Neural cell (in vitro differentiated cells): ENCODE data around the gene RAB11FIP4.

Experiments
- EP300 ChIP-seq: fragments of 450-650 bp; conservative IDR thresholded peaks from 2 replicates; pipeline ENCODE4 v1.6.1; 2014; ENCODE audit warnings: antibody characterized with exemption, mild to moderate bottlenecking, moderate library complexity; ENCODE audit not compliant: poor library complexity, severe bottlenecking
- EZH2 ChIP-seq: fragments of 200-600, 300-800 bp; shearing (Covaris generic), sonication (generic); IDR thresholded peaks from 2 replicates; pipeline ENCODE4 v1.6.1; 2014; ENCODE audit warnings: antibody characterized with exemption, low read length, borderline replicate concordance, mild to moderate bottlenecking; ENCODE audit not compliant: insufficient read depth, poor library complexity, severe bottlenecking
- POLR2AphosphoS5 ChIP-seq: IDR thresholded peaks from 2 replicates; pipeline ENCODE4 v1.6.1; 2012
- REST ChIP-seq: IDR thresholded peaks from 2 replicates; pipeline ENCODE4 v1.6.1; 2012; ENCODE audit warnings: borderline replicate concordance
- TF ChIP-seq, protein P1 (sequence below): fragments of 450-650 bp; IDR thresholded peaks from 2 replicates; pipeline ENCODE4 v1.5.1; 2014; ENCODE audit warnings: antibody characterized with exemption, mild to moderate bottlenecking, moderate library complexity; ENCODE audit not compliant: poor library complexity, severe bottlenecking

DNA sequence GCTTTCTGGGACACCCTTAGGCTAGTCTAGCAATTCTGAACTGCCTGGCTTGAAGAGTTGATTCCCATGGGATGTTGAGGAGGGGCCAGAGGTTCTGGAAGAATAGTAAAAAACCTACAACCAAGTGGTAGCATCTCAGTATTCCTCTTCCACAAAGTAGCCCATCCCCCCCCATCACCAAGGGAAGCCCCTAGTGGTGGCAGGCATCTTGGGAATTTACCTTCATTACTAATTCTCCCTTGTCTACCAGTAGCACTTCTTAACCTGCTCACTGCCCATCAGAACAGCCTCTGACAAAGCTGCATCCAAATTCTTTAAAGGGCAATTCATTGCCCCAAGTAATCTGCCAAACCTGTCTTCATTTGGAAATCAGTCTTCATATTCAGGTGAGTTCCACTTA lies 12.8 kb upstream of the RAB11FIP4 start:
- TF ChIP-seq, protein P1, sequence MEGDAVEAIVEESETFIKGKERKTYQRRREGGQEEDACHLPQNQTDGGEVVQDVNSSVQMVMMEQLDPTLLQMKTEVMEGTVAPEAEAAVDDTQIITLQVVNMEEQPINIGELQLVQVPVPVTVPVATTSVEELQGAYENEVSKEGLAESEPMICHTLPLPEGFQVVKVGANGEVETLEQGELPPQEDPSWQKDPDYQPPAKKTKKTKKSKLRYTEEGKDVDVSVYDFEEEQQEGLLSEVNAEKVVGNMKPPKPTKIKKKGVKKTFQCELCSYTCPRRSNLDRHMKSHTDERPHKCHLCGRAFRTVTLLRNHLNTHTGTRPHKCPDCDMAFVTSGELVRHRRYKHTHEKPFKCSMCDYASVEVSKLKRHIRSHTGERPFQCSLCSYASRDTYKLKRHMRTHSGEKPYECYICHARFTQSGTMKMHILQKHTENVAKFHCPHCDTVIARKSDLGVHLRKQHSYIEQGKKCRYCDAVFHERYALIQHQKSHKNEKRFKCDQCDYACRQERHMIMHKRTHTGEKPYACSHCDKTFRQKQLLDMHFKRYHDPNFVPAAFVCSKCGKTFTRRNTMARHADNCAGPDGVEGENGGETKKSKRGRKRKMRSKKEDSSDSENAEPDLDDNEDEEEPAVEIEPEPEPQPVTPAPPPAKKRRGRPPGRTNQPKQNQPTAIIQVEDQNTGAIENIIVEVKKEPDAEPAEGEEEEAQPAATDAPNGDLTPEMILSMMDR: no peak
- TF ChIP-seq REST (no peak), EP300 (no peak), EZH2 (no peak), POLR2AphosphoS5 (no peak)
